ENCODE measurements around the gene DIDO1. TPM values are rescaled to one million over a fixed set of nuclear protein-coding genes. Genes with fewer than 3 reads are reported as not detected.

The DIDO1 gene
- total and polyA plus RNA-seq, 9 of the 15 experiments (the other 6 are each of a cell fraction or from before 2014, with no cell fraction given): 4.4 to 46.8 (median 31.2) TPM

DNA sequence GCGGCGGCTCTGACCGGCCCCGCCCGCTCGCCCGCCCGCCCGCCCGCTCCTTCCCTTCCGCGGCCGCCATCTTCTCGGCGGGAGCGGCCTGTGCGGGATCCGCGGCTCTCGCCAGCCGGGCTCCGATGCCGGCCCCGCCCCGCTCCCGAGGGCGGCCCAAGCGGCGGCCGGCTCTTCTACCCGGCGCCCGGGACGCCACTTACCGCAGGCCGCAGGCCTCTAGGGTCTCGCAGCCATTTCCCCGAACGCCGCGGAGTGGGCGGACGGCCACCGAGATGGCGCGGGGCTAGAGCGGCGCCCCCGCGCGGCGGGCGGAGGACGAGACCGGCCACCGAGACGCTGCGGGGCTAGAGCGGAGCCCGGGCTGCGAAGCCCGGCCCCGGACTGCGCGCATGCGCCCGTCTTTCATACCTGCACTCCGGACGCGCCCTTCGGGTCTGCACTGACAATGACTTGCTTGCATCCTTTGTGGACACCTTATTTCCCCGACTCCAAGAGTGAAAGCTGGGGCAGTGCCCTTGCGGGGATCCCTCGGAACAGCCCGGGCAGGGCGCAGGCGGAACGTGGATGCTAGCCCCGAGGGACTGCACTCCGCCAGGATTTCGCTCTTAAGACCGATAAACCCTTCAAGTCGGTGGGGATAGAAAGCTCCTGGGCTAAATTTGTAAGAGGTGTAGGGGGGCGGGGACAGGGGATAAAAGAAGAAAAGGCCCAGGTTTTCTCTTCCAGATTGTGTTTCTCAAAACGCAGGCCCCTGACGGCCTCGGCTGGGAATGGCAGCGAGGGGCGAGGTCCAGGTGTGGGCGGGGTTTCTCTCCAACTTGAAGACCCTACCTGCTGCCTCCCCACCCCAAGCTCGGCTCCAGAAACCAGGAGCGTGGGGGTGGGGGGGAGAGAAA, at the start of gene DIDO1 (continued):
- TF ChIP-seq SRSF7 (optimal IDR thresholded peaks at IDR 0.05; ENCODE audit: low read depth, low read length): no peak
- no peak for TF ChIP-seq POLR3A (IDR thresholded peaks at IDR 0.05; ENCODE audit: borderline replicate concordance, extremely low read depth, insufficient read depth, insufficient read length)
- TF ChIP-seq, protein P1, sequence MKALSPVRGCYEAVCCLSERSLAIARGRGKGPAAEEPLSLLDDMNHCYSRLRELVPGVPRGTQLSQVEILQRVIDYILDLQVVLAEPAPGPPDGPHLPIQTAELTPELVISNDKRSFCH (CRISPR knock-in tag; IDR thresholded peaks at IDR 0.05): no peak
- TF ChIP-seq, protein P1 (tag; IDR thresholded peaks at IDR 0.05): 0 out of 2 replicates have a peak, but pooled peaks have one; percentile 32
- TF ChIP-seq, protein P2, sequence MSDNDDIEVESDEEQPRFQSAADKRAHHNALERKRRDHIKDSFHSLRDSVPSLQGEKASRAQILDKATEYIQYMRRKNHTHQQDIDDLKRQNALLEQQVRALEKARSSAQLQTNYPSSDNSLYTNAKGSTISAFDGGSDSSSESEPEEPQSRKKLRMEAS (CRISPR knock-in tag; IDR thresholded peaks at IDR 0.05): peak; percentile 46
- no peak for TF ChIP-seq MED1 (CRISPR knock-in tag; IDR thresholded peaks at IDR 0.05; ENCODE audit: borderline replicate concordance)
- TF ChIP-seq GATAD2B (IDR thresholded peaks at IDR 0.05; ENCODE audit: borderline replicate concordance): peak; percentile 85; the same call in 1 of the 2 replicates
- TF ChIP-seq RNF2 (IDR thresholded peaks at IDR 0.05): no peak
- TF ChIP-seq U2AF1 (optimal IDR thresholded peaks at IDR 0.05; ENCODE audit: low read depth, low read length): peak; percentile 81
- no peak for TF ChIP-seq TAF15 (IDR thresholded peaks at IDR 0.05; ENCODE audit: low read depth, low read length)
- TF ChIP-seq KLF13 (tag; IDR thresholded peaks at IDR 0.05; ENCODE audit: borderline replicate concordance, low read depth): peak; percentile 50; the same call in 1 of the 2 replicates
- TF ChIP-seq TOE1 (IDR thresholded peaks at IDR 0.05; ENCODE audit: borderline replicate concordance): no peak
- no peak for TF ChIP-seq TOE1 (CRISPR knock-in tag; IDR thresholded peaks at IDR 0.05; ENCODE audit: borderline replicate concordance, low read depth)
- TF ChIP-seq, protein P3, sequence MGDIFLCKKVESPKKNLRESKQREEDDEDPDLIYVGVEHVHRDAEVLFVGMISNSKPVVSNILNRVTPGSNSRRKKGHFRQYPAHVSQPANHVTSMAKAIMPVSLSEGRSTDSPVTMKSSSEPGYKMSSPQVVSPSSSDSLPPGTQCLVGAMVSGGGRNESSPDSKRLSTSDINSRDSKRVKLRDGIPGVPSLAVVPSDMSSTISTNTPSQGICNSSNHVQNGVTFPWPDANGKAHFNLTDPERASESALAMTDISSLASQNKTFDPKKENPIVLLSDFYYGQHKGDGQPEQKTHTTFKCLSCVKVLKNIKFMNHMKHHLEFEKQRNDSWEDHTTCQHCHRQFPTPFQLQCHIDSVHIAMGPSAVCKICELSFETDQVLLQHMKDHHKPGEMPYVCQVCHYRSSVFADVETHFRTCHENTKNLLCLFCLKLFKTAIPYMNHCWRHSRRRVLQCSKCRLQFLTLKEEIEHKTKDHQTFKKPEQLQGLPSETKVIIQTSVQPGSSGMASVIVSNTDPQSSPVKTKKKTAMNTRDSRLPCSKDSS (IDR thresholded peaks at IDR 0.05; ENCODE audit: low read depth, partially characterized antibody): no peak
- TF ChIP-seq JUNB (CRISPR knock-in tag; conservative IDR thresholded peaks at IDR 0.05): no peak
- TF ChIP-seq, protein P4, sequence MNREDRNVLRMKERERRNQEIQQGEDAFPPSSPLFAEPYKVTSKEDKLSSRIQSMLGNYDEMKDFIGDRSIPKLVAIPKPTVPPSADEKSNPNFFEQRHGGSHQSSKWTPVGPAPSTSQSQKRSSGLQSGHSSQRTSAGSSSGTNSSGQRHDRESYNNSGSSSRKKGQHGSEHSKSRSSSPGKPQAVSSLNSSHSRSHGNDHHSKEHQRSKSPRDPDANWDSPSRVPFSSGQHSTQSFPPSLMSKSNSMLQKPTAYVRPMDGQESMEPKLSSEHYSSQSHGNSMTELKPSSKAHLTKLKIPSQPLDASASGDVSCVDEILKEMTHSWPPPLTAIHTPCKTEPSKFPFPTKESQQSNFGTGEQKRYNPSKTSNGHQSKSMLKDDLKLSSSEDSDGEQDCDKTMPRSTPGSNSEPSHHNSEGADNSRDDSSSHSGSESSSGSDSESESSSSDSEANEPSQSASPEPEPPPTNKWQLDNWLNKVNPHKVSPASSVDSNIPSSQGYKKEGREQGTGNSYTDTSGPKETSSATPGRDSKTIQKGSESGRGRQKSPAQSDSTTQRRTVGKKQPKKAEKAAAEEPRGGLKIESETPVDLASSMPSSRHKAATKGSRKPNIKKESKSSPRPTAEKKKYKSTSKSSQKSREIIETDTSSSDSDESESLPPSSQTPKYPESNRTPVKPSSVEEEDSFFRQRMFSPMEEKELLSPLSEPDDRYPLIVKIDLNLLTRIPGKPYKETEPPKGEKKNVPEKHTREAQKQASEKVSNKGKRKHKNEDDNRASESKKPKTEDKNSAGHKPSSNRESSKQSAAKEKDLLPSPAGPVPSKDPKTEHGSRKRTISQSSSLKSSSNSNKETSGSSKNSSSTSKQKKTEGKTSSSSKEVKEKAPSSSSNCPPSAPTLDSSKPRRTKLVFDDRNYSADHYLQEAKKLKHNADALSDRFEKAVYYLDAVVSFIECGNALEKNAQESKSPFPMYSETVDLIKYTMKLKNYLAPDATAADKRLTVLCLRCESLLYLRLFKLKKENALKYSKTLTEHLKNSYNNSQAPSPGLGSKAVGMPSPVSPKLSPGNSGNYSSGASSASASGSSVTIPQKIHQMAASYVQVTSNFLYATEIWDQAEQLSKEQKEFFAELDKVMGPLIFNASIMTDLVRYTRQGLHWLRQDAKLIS (CRISPR knock-in tag; IDR thresholded peaks at IDR 0.05): 0 out of 2 replicates have a peak, but pooled peaks have one; percentile 0
- TF ChIP-seq, protein P5, sequence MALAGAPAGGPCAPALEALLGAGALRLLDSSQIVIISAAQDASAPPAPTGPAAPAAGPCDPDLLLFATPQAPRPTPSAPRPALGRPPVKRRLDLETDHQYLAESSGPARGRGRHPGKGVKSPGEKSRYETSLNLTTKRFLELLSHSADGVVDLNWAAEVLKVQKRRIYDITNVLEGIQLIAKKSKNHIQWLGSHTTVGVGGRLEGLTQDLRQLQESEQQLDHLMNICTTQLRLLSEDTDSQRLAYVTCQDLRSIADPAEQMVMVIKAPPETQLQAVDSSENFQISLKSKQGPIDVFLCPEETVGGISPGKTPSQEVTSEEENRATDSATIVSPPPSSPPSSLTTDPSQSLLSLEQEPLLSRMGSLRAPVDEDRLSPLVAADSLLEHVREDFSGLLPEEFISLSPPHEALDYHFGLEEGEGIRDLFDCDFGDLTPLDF (CRISPR knock-in tag; IDR thresholded peaks at IDR 0.05): no peak
- TF ChIP-seq NR3C1 (CRISPR knock-in tag; IDR thresholded peaks at IDR 0.05): no peak
- no peak for TF ChIP-seq ZBTB8A (IDR thresholded peaks at IDR 0.05; ENCODE audit: partially characterized antibody)
- no peak for TF ChIP-seq NFIC (IDR thresholded peaks at IDR 0.05)

Measured in K562 (cell line).